Hypothalamus (tissue), 51 donors: Measurements from ENCODE around the gene SLC4A11.
"Not testable (repeated sequence)": the region's sequence is repeated elsewhere in the genome, so short reads cannot be mapped to it uniquely, and the experiment has no call there.

ENCODE experiments used
- DNase-seq, 51 donors: peaks; one replicate each; lab custom pipeline; 2025; lab: John Stamatoyannopoulos, UW

SLC4A11 gene

GRCh38 chr20:3208786-3209256 is 30.2 kb downstream of the SLC4A11 start:
- DNase-seq = peak in 4 of 51 donors; percentile 6 to 44 (median 24)

GRCh38 chr20:3204124-3204794 is 34.7 kb downstream of the SLC4A11 start, which contains the start of gene DDRGK1:
DDRGK1 (minus strand) TSS chr20:3204682; CDS start chr20:3204627, 55 bp downstream.
- peak; percentile 36 to 97 (median 81) for DNase-seq

GRCh38 chr20:3203315-3204123 is 35.5 kb downstream of the SLC4A11 start:
- DNase-seq = peak in 16 of 51 donors; percentile 7 to 71 (median 31)

- DNase-seq = no peak
Observed at GRCh38 chr20:3202965-3203314, 36.0 kb downstream of the SLC4A11 start.

DNA sequence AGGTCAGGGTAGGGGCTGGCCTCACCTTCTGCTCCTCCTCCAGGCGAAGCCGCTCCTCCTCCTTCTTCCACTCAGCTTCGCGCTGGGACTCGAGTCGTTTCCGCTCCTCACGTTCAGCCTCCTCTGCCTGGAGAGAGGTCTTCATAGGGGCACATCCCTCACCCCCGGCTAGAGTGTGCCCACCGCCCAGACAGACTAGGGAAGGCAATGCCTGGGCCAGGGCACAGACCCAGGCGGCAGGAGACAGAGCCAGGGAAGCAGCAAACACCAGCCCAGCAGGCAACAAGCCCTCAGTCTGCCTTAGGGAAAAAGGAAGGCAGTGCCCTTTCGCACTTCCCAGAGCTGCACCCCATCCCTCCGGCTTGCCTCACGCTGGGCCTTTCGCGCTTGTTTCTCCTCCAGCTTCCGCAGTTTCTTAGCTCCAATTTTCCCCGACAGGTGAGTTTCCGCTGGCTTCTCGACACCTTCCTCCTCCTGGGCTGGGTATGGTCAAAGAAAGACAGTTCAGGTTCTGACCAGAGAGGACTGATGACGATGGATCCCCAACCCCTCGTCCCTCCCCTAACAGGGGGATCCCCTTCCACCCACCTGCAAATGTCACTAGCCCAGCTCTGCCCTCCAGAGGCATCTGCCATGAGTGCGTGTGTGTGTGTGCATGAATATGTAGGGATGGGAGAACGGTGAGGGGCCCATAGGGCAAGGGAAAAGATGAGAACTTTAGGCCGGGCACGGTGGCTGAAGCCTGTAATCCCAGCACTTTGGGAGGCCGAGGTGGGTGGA is 38.8 kb downstream of the SLC4A11 start:
- DNase-seq = no peak

- DNase-seq = no peak
Observed at GRCh38 chr20:3199206-3199605, 39.8 kb downstream of the SLC4A11 start.

GRCh38 chr20:3195590-3196237 is 43.3 kb downstream of the SLC4A11 start:
- no peak for DNase-seq

GRCh38 chr20:3194617-3195280 is 44.2 kb downstream of the SLC4A11 start:
- no peak for DNase-seq

- peak in 5 of 51 donors; percentile 23 to 72 (median 36) for DNase-seq
Observed at GRCh38 chr20:3193806-3194616, 45.0 kb downstream of the SLC4A11 start.

GRCh38 chr20:3192226-3193015 is 46.6 kb downstream of the SLC4A11 start:
- DNase-seq = no peak

DNA sequence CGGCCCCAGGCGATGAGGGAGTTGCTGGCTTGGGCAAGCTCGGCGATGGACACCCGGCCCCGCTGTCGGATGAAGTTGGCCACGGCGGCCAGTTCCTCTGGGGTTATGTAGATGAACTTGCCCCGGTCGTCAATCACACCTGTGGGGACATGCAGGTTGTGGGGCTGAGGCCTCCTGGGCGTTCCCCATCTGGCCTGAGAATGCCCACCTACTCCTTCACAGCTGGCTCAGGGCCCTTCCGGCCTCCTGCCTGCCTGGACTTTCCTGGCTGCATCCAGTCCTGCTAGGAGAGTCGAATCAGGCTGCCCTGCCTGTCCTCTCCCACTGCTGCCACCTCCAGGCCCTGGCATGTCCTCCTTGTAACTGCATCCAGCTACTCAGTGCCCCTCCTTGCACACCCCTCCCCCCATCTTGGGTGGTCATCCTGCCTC is 48.3 kb downstream of the SLC4A11 start:
- no peak for DNase-seq

DNA sequence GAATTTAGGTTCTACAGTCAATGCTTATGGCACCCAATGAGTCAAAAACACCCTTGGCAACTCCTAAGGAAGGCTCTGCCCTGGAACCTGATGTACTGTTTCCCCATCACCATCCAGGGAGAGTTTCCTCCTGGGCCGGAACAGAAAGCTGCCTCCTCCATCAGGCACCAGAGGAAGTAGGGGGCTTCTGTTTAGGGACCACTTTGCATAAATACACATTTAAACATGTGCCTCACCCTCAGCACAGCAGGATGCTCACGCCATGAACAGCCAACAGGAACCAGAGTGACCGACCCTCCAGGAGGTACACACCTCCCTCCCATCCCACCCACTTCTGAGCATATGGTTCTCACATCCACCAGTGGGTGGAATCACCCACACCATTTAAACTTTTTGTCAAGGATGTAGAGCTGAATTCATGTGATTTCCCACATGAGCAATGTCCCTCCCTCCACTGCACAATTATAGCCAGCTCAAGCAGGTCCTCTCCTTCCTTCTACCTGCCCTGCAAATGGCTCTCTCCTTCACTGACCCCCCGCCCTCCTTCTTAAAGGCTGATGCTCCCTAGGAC is 49.3 kb downstream of the SLC4A11 start:
- DNase-seq = peak in 1 of 51 donors; percentile 57

DNA sequence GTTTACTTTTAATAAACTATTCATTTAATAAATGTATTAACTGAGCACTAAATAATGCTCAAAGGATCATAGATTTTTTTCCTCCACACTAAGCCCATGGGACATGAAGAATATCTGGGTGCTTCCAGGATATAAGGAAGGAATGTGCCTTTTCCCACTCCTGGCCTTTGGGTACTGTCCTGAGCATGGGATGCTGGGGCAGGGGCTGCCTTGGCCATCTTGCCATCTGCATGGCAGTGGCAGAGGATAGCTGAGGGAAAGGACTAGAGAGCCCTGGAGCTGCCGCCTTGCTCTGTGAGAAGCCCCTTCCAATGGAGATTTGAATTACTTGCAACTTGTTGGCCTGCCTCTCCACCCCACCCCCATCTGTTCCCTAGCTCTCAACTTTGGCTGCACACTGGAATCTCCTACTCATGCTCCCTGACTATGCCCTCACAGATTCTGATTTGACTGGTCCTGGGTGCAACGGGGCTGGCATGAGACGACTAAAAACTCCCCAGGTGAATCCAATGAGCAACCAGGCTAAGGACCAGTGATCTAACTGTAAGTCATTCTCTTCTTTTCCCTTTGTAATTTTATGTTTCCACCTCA is 50.1 kb downstream of the SLC4A11 start:
- no peak for DNase-seq

DNA sequence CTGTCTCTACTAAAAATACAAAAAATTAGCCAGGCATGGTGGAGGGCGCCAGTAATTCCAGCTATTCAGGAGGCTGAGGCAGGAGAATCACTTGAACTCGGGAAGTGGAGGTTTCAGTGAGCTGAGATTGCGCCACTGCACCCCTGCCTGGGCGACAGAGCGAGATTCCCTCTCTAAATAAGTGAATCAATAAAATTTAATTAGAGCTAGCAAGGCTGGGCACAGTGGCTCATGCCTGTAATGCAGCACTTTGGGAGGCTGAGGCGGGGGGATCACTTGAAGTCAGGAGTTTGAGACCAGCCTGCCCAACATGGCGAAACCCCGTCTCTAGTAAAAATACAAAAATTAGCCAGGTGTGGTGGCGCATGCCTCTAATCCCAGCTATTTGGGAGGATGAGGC is 51.1 kb downstream of the SLC4A11 start:
- DNase-seq = not testable (repeated sequence)

GRCh38 chr20:3183896-3184612 is 54.9 kb downstream of the SLC4A11 start:
- DNase-seq = no peak

- DNase-seq = not testable (repeated sequence)
Observed at GRCh38 chr20:3182429-3182828, 56.6 kb downstream of the SLC4A11 start.

DNA sequence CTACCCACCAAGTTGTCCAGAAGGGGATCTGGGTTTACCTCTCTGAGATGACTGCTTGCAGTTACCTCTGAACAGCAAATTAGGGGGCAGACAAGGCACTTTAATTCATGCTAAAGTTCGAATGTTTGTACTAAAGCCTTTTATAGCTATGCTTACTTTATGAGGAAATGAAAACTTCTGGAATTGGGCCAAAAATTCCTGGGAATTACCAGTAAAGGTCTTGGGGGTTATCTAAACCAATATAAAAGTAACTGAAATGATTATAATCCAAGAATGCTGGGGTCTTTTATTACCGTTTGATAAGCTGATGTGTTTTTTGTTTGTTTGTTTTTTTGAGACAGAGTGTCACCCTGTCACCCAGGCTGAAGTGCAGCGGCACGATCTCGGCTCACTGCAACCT is 57.7 kb downstream of the SLC4A11 start:
- DNase-seq = no peak
